Fibroblast of villous mesenchyme (primary cell): ENCODE data around the gene RAB2B. TPM values are rescaled to one million over a fixed set of nuclear protein-coding genes. Genes with fewer than 3 reads are reported as not detected.

ENCODE experiments used
- DNase-seq: peaks from one replicate; pipeline ENCODE4 v3.0.0-alpha.2; 2010; ENCODE audit warnings: low read depth
- H3K4me3 ChIP-seq: 2 replicates; pipeline ENCODE4 v1.5.1; 2011; ENCODE audit warnings: low read depth, mild to moderate bottlenecking, low read length
- total RNA-seq: library from RNA; depleted of rRNA; stranded (reverse); fragments of >200 nt; gene quantifications from 2 replicates; pipeline ENCODE4 v1.2.3, GENCODE V29; 2012
- TF ChIP-seq, protein P1 (sequence below): IDR thresholded peaks from 2 replicates; pipeline ENCODE4 v1.5.1; 2012; ENCODE audit warnings: low read depth, mild to moderate bottlenecking, low read length; ENCODE audit not compliant: insufficient read depth

RAB2B gene
- total RNA-seq, 1 donor = 41.0 TPM

DNA sequence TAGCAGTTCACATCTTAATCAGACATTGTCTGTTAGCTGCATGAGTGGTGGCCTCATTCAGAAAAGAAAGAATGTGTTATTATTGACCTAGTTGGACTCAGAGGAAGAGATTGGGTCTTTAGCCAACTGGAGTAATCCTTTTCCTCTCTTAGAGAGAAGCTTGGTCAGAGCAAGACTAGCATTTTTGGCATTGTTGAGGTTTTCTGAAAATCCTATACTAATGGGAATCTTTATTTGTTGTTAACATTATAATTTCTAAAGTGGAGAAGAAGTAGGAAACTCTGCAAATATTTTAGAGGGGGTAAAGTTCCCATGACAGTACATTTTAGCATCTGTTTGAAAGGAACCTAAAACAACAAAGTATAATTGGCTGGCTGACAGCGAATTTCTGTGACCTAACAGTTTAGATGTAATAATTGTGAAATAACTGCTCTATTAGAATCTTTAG is 9.9 kb upstream of the RAB2B start:
- TF ChIP-seq, protein P1, sequence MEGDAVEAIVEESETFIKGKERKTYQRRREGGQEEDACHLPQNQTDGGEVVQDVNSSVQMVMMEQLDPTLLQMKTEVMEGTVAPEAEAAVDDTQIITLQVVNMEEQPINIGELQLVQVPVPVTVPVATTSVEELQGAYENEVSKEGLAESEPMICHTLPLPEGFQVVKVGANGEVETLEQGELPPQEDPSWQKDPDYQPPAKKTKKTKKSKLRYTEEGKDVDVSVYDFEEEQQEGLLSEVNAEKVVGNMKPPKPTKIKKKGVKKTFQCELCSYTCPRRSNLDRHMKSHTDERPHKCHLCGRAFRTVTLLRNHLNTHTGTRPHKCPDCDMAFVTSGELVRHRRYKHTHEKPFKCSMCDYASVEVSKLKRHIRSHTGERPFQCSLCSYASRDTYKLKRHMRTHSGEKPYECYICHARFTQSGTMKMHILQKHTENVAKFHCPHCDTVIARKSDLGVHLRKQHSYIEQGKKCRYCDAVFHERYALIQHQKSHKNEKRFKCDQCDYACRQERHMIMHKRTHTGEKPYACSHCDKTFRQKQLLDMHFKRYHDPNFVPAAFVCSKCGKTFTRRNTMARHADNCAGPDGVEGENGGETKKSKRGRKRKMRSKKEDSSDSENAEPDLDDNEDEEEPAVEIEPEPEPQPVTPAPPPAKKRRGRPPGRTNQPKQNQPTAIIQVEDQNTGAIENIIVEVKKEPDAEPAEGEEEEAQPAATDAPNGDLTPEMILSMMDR = no peak
- DNase-seq = peak; percentile 84
- H3K4me3 ChIP-seq = no peak overlapping the region

DNA sequence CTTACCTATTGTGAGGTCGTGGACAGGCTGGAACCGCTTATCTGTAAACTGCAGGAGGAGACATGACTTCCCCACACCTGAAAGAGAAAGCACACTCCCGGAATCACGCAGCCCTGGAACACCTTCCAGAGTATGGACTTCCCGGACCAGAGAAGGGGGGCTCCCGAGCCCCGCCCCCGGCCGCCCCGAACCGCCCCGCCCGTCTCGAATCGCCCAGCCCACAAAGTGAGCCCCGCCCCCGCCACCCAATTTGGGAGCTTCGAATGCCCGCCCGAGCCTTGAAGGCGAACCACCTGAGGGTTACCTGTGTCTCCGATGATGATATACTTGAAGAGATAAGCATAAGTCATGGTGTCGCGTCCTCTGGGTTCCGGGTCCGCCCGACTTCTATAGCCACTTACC is 235 bp downstream of the RAB2B start:
- TF ChIP-seq, protein P1 = no peak
- DNase-seq = peak; percentile 71
- H3K4me3 ChIP-seq = peak overlapping the region; percentile 98

DNA sequence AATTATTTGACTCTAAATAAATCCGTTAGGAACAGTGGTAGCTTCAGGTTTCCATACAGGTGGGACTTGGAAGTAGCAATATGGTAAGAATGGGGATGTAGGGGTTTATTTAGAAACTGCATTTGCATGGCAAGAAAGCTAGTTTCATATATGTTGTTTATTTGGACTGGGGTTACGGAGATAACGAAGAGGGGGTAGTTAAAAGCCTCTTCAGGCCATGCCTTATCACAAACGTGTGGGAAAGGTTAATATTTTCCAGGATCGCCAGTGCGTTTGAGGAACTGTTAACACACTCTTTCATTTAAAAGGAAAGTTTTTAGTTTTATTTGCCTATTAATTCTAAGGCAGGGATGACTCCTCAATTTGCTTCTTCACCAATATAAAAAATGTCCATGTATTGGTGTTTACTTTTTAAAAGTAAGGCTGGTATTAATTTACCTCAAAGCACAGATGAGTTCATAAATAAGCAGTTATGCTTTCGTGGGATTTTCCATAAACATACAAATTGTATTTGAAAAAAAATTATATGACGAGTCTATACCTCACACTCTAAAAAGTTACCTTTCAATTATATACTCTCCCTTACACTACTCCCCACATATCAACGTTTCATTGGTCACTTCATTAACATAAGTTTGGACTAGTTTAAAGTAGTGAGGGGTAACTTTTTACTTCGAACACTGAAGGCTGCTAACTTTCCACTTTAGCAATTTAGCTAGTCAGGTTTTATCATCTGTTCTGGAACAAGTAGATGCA is 814 bp downstream of the RAB2B start:
- peak overlapping the region; percentile 98 for H3K4me3 ChIP-seq
- DNase-seq = no peak
- TF ChIP-seq, protein P1 = no peak

DNA sequence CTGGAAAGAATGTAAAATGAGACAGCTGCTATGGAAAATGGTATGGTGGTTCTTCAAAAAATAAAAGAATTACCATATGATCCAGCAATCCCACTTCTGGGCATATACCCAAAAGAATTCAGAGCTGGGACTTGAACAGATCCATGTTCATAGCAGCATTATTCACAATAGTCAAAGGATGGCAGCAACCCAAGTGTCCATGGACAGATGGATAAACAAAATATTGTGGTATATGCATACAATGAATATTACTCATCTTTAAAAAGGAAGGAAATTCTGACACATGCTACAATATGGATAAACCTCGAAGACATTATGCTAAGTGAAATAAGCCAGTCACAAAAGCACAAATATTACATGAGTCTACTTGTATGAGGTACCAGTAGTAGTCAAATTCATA is 9.1 kb downstream of the RAB2B start:
- TF ChIP-seq, protein P1 = no peak
- no peak overlapping the region for H3K4me3 ChIP-seq
- peak; percentile 61 for DNase-seq

DNA sequence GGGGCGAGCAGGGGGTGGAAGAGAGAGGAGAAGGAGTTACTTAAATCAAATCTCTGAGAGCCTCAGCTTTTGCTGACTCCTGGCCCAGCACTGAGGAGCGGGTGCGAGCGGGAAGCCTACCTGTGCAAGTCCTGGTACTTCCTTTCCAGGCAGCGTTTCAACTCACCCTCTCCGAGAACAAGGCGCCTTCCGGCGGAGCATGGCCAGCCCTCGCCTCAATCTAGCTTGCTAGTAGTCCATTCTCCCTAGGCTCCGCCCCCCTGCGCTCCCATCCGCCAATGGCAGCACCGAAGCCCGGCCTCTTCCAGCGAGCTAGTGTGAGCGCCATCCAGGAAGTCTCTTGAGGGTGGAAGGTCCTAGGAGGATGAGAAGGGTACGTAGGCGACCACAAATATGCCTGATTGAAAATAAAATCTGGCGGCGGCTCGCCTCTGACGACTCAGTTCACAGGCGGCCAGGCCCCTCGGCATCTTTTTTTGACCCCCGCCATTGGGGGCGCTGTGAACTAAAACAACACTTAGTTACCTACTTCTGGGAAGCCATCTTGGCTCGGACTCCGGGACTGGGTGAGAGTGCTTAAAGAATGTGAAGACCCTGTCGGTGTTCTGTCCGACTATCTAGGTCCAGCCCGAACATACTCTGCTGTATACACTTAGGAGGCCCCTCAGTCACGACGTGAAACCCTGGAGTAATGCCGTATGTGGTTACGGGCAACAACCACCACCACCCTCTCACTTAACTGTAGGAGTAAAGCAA is 20.7 kb downstream of the RAB2B start, which contains the start of gene CHD8:
Gene CHD8, minus strand, starts transcription at position 212 of the 756 bp plus-strand sequence. CDS start 24,480 bp downstream, outside the sequence.
- H3K4me3 ChIP-seq = peak within 1 kb of the TSS; percentile 96
- TF ChIP-seq, protein P1 = peak; percentile 49
- DNase-seq = peak; percentile 100

DNA sequence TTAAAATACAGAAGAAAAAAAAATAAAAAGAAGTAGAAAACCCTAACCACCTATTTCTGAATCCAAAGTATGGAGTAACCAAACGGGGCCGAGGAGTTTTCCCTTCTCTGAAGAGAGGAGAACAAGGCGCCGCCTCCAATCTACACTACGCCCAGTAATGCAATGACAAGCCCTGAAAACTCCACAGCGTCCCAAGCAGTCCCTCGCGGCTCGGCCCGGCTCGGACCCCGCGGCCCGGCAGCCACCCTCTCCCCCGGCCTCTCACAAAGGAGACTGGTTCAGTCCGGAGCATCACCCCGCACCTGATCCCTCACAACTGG is 21.2 kb downstream of the RAB2B start:
- peak overlapping the region; percentile 96 for H3K4me3 ChIP-seq
- peak; percentile 25 for DNase-seq
- TF ChIP-seq, protein P1 = no peak
